ENCODE data around the gene CPM. TPM values are rescaled to one million over a fixed set of nuclear protein-coding genes. Genes with fewer than 3 reads are reported as not detected.
A peak's percentile ranks its signal among the peaks of the same experiment; 100 is the strongest.

CPM gene
- total RNA-seq, 1 experiment from 2014 or later, result 0.96 TPM

- Mint-ChIP-seq H3K4me1 (peaks cover 15% of the 10 kb centered on the region), H3K9me3 (no peaks in the 10 kb centered on the region), H3K27ac (no peak overlapping the region), H3K27me3 (ENCODE audit: low read depth) (peaks cover 59% of the 10 kb centered on the region), H3K4me3 (no peak overlapping the region; the same call in 1 of the 2 replicates), H3K36me3 (no peaks in the 10 kb centered on the region)
- POLR2A ChIA-PET, result no interaction called here
- ATAC-seq (no peak), DNase-seq (ENCODE audit: low spot score) (no peak)
- TF ChIP-seq NR2C2 (CRISPR knock-in tag; IDR thresholded peaks at IDR 0.05) (no peak), RORB (CRISPR knock-in tag; IDR thresholded peaks at IDR 0.05) (no peak), ZNF138 (CRISPR knock-in tag; conservative IDR thresholded peaks at IDR 0.05) (no peak), ZBTB43 (CRISPR knock-in tag; IDR thresholded peaks at IDR 0.05) (no peak), NR3C1 (CRISPR knock-in tag; conservative IDR thresholded peaks at IDR 0.05; ENCODE audit: low read depth) (no peak), TP53 (CRISPR knock-in tag; IDR thresholded peaks at IDR 0.05) (no peak), SOX15 (CRISPR knock-in tag; IDR thresholded peaks at IDR 0.05) (no peak), GABPB1 (CRISPR knock-in tag; IDR thresholded peaks at IDR 0.05) (no peak), SMAD4 (CRISPR knock-in tag; IDR thresholded peaks at IDR 0.05) (no peak), ZBTB21 (CRISPR knock-in tag; IDR thresholded peaks at IDR 0.05; ENCODE audit: borderline replicate concordance) (no peak), STAT6 (CRISPR knock-in tag; conservative IDR thresholded peaks at IDR 0.05; ENCODE audit: low read depth) (no peak)
- TF ChIP-seq, protein P1, sequence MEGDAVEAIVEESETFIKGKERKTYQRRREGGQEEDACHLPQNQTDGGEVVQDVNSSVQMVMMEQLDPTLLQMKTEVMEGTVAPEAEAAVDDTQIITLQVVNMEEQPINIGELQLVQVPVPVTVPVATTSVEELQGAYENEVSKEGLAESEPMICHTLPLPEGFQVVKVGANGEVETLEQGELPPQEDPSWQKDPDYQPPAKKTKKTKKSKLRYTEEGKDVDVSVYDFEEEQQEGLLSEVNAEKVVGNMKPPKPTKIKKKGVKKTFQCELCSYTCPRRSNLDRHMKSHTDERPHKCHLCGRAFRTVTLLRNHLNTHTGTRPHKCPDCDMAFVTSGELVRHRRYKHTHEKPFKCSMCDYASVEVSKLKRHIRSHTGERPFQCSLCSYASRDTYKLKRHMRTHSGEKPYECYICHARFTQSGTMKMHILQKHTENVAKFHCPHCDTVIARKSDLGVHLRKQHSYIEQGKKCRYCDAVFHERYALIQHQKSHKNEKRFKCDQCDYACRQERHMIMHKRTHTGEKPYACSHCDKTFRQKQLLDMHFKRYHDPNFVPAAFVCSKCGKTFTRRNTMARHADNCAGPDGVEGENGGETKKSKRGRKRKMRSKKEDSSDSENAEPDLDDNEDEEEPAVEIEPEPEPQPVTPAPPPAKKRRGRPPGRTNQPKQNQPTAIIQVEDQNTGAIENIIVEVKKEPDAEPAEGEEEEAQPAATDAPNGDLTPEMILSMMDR (IDR thresholded peaks at IDR 0.05), result no peak
- TF ChIP-seq, protein P2, sequence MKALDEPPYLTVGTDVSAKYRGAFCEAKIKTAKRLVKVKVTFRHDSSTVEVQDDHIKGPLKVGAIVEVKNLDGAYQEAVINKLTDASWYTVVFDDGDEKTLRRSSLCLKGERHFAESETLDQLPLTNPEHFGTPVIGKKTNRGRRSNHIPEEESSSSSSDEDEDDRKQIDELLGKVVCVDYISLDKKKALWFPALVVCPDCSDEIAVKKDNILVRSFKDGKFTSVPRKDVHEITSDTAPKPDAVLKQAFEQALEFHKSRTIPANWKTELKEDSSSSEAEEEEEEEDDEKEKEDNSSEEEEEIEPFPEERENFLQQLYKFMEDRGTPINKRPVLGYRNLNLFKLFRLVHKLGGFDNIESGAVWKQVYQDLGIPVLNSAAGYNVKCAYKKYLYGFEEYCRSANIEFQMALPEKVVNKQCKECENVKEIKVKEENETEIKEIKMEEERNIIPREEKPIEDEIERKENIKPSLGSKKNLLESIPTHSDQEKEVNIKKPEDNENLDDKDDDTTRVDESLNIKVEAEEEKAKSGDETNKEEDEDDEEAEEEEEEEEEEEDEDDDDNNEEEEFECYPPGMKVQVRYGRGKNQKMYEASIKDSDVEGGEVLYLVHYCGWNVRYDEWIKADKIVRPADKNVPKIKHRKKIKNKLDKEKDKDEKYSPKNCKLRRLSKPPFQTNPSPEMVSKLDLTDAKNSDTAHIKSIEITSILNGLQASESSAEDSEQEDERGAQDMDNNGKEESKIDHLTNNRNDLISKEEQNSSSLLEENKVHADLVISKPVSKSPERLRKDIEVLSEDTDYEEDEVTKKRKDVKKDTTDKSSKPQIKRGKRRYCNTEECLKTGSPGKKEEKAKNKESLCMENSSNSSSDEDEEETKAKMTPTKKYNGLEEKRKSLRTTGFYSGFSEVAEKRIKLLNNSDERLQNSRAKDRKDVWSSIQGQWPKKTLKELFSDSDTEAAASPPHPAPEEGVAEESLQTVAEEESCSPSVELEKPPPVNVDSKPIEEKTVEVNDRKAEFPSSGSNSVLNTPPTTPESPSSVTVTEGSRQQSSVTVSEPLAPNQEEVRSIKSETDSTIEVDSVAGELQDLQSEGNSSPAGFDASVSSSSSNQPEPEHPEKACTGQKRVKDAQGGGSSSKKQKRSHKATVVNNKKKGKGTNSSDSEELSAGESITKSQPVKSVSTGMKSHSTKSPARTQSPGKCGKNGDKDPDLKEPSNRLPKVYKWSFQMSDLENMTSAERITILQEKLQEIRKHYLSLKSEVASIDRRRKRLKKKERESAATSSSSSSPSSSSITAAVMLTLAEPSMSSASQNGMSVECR (CRISPR knock-in tag; IDR thresholded peaks at IDR 0.05; ENCODE audit: borderline replicate concordance), result no peak
- CTCF ChIA-PET, result no interaction called here
Measured at GRCh38 chr12:68934392-68934791, 1.4 kb upstream of the CPM start.

DNA sequence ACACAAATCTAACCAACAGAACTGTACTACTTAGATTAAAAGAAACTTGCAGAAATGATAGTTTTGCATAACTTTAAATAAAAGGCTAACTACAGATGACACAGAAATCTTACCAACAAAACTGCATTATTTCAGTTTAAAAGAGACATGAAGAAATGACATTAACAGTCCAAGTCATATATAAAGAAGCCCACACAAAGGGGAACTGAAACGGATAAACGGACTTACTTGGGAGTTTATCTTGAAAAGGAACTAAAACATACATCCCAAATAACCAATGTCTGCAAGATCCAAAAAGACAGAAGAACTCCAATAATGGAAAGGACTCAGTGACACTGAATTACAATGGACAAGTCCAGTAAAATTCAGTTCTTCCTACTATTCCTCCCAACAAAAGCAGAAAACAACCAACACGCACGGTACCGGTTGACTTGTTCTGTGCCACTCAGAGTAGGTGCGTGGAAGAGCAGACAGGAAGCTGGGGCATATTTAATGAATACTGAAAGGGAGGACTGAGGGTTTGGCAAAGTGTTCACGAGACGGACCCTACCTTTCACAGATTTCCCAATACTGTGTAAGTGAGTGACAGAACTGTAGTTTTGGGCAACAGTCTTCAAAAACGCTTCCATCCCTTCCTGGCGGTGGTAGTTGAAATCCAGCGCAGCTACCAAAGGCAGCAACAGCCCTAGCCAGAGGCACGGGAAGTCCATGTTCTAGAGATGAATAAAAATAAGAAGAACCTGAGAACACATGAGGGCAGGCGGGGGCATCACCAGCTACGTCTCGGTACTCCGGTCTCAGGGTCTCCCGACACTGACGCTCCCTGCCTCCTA is 627 bp downstream of the CPM start:
- DNase-seq (ENCODE audit: low spot score) (no peak), ATAC-seq (no peak)
- Mint-ChIP-seq H3K36me3 (no peaks in the 10 kb centered on the region), H3K4me1 (peaks cover 12% of the 10 kb centered on the region), H3K27ac (no peak overlapping the region), H3K9me3 (peaks cover 4% of the 10 kb centered on the region; the same call in 1 of the 2 replicates), H3K4me3 (peak overlapping the region; percentile 73), H3K27me3 (ENCODE audit: low read depth) (peaks cover 59% of the 10 kb centered on the region)
- ChIA-PET POLR2A (no interaction called here), CTCF (interaction anchor here (0.5 to 1.5 kb wide), 4 partner anchors 40 to 222 kb away, joined by 3 to 4 read pairs (median 3); no protein-coding TSS in a partner anchor)
- TF ChIP-seq, protein P1 (IDR thresholded peaks at IDR 0.05), result no peak
- TF ChIP-seq ESRRA (CRISPR knock-in tag; IDR thresholded peaks at IDR 0.05; ENCODE audit: borderline replicate concordance), result no peak
- TF ChIP-seq GRHL2 (CRISPR knock-in tag; IDR thresholded peaks at IDR 0.05; ENCODE audit: insufficient replicate concordance, severe bottlenecking), result no peak
- TF ChIP-seq JAZF1 (CRISPR knock-in tag; IDR thresholded peaks at IDR 0.05), result no peak
- TF ChIP-seq AR (CRISPR knock-in tag; IDR thresholded peaks at IDR 0.05), result no peak

Data from WTC11 (cell line).